Endothelial cell of umbilical vein (primary cell): Measurements from ENCODE around the gene CDKN2B-AS1. TPM values are rescaled to one million over a fixed set of nuclear protein-coding genes. Genes with fewer than 3 reads are reported as not detected.

Experiments
- BruUV-seq: library from RNA; stranded (reverse); fragments of 400-500 nt; replicated peaks from 2 replicates; lab custom pipeline; 2021; lab: Mats Ljungman, UMichigan
- CTCF ChIA-PET: fragments of 300-600, 350-600 bp; sonication (Branson Sonifier 250); formaldehyde crosslinking; loops from one replicate; lab custom pipeline; 2021; ENCODE audit warnings: antibody characterized with exemption, inconsistent platforms; lab: Charles Lee
- POLR2A ChIA-PET: fragments of 300-600, 350-600 bp; sonication (Branson Sonifier 250); formaldehyde crosslinking; loops from one replicate; lab custom pipeline; 2021; ENCODE audit warnings: antibody characterized with exemption, inconsistent platforms; lab: Charles Lee
- DNase-seq: peaks from one replicate; pipeline ENCODE4 v3.0.0-alpha.2; 2011; ENCODE audit warnings: low read depth, low spot score
- FAIRE-seq: peaks from 2 replicates; lab custom pipeline; 2011; peaks lifted over from hg19 to GRCh38; lab: Jason Lieb, UNC
- H2AFZ ChIP-seq: 2 replicates; pipeline ENCODE4 v1.6.0; 2012; ENCODE audit warnings: low read depth, low read length, control low read depth, inconsistent platforms
- H3K27ac ChIP-seq: 2 replicates; pipeline ENCODE4 v1.5.1; 2011; ENCODE audit warnings: low read depth, mild to moderate bottlenecking, control low read depth, low read length, moderate library complexity; ENCODE audit not compliant: insufficient read depth
- H3K27me3 ChIP-seq, 2 experiments: 2 replicates each; pipeline versions ENCODE4 v1.6.0 to v1.6.1; 2011; ENCODE audit warnings: low read length in 2 of 2, mixed read lengths in 1 of 2; ENCODE audit not compliant: control insufficient read depth in 2 of 2, insufficient read depth in 2 of 2
- H3K36me3 ChIP-seq, 2 experiments: 2 replicates in 1 of 2; 3 replicates in 1 of 2; pipeline ENCODE4 v1.5.1; 2011; ENCODE audit warnings: low read length in 2 of 2, mild to moderate bottlenecking in 1 of 2, moderate library complexity in 1 of 2; ENCODE audit not compliant: control insufficient read depth in 2 of 2, insufficient read depth in 2 of 2; ENCODE audit errors: extremely low read depth in 1 of 2
- H3K4me1 ChIP-seq: 3 replicates; pipeline ENCODE4 v1.5.1; 2011; ENCODE audit warnings: mild to moderate bottlenecking, low read length; ENCODE audit not compliant: control insufficient read depth, insufficient read depth; ENCODE audit errors: extremely low read depth
- H3K4me2 ChIP-seq: 2 replicates; pipeline ENCODE4 v1.6.1; 2011; ENCODE audit warnings: low read length, control low read depth, mixed read lengths; ENCODE audit not compliant: insufficient read depth
- H3K4me3 ChIP-seq, 3 experiments: fragments of 200-600 bp in 1 of 3; sonication (generic), shearing (Covaris generic) in 1 of 3; replicated peaks in 1 of 3; 2 replicates each; pipeline ENCODE4 v1.5.1; 2011 to 2016; ENCODE audit warnings: control low read depth in 3 of 3, low read length in 3 of 3, mild to moderate bottlenecking in 2 of 3, inconsistent platforms in 1 of 3, low read depth in 1 of 3, moderate library complexity in 1 of 3; ENCODE audit not compliant: insufficient read depth in 1 of 3
- H3K79me2 ChIP-seq: 2 replicates; pipeline ENCODE4 v1.6.0; 2012; ENCODE audit warnings: low read length, inconsistent platforms; ENCODE audit not compliant: control insufficient read depth, insufficient read depth
- H3K9ac ChIP-seq: replicated peaks from 2 replicates; pipeline ENCODE3; 2011; ENCODE audit warnings: low read length, control low read depth; ENCODE audit not compliant: insufficient read depth; ENCODE audit errors: extremely low read depth
- H3K9me1 ChIP-seq: replicated peaks from 3 replicates; pipeline ENCODE4 v1.6.0; 2011; ENCODE audit warnings: mild to moderate bottlenecking, low read length; ENCODE audit not compliant: control insufficient read depth, insufficient read depth; ENCODE audit errors: extremely low read depth
- H3K9me3 ChIP-seq: replicated peaks from 2 replicates; pipeline ENCODE4 v1.5.1; 2012; ENCODE audit warnings: low read length, inconsistent platforms; ENCODE audit not compliant: control insufficient read depth, insufficient read depth
- H4K20me1 ChIP-seq: replicated peaks from 2 replicates; pipeline ENCODE3; 2011; ENCODE audit warnings: mild to moderate bottlenecking, low read length; ENCODE audit not compliant: control insufficient read depth, insufficient read depth; ENCODE audit errors: extremely low read depth
- EZH2 ChIP-seq: IDR thresholded peaks from 2 replicates; pipeline ENCODE4 v1.6.1; 2012; ENCODE audit warnings: borderline replicate concordance, low read depth, mild to moderate bottlenecking, moderate library complexity, low read length, inconsistent platforms; ENCODE audit not compliant: severe bottlenecking
- FOS ChIP-seq: IDR thresholded peaks from 2 replicates; pipeline ENCODE4 v1.6.1; 2011; ENCODE audit warnings: mild to moderate bottlenecking, low read length, moderate library complexity, borderline replicate concordance; ENCODE audit not compliant: insufficient read depth
- GATA2 ChIP-seq: IDR thresholded peaks from 2 replicates; pipeline ENCODE4 v1.7.0; 2011; ENCODE audit warnings: low read depth, mild to moderate bottlenecking, moderate library complexity, mixed read lengths, low read length; ENCODE audit not compliant: insufficient read length, insufficient read depth
- JUN ChIP-seq: IDR thresholded peaks from 2 replicates; pipeline ENCODE4 v1.6.1; 2011; ENCODE audit warnings: borderline replicate concordance, low read depth; ENCODE audit not compliant: insufficient read length, insufficient read depth
- MAX ChIP-seq: IDR thresholded peaks from 2 replicates; pipeline ENCODE4 v1.6.1; 2011; ENCODE audit not compliant: insufficient read depth, insufficient read length
- MYC ChIP-seq: IDR thresholded peaks from one replicate; pipeline ENCODE4 v1.6.1; 2011; ENCODE audit warnings: mild to moderate bottlenecking, low read depth, low read length
- POLR2A ChIP-seq: IDR thresholded peaks from 2 replicates; pipeline ENCODE4 v1.6.1; 2012; ENCODE audit warnings: low read depth, mild to moderate bottlenecking, control low read depth, low read length
- POLR2AphosphoS5 ChIP-seq: IDR thresholded peaks from 2 replicates; pipeline ENCODE4 v1.6.1; 2012; ENCODE audit warnings: low read depth, mild to moderate bottlenecking, control low read depth, low read length, moderate library complexity; ENCODE audit not compliant: insufficient read depth
- dilution Hi-C: fragments of 300-500 bp; cut with MboI; formaldehyde crosslinking; loops from one replicate; pipeline ENCODE4 v1.15.0; 2019; ENCODE audit warnings: low sequenced_read_pairs; ENCODE audit not compliant: extremely low pct_ligation_motif_present
- intact Hi-C: fragments of 100-400 bp; cut with micrococcal nuclease; formaldehyde crosslinking; loops from one replicate; pipeline ENCODE4 v1.10.0; 2022
- polyA plus RNA-seq, 4 experiments: library from polyadenylated mRNA; depleted of rRNA in 3 of 4; stranded (reverse) in 3 of 4; unstranded in 1 of 4; fragments of >200 nt; gene quantifications; 2 replicates each; pipeline versions ENCODE4 v1.2.1 to v1.2.3, GENCODE V29; 2011 to 2012; ENCODE audit warnings: missing spikeins in 1 of 4
- total RNA-seq: library from RNA; stranded (reverse); gene quantifications from 2 replicates; pipeline ENCODE4 v1.2.3, GENCODE V29; 2021
- TF ChIP-seq, protein P1 (sequence below), 2 donors: IDR thresholded peaks; 1 replicate in 1 of 2; 2 replicates in 1 of 2; pipeline ENCODE4 v1.5.1; 2011; ENCODE audit warnings: low read length in 2 of 2, mild to moderate bottlenecking in 2 of 2, moderate library complexity in 2 of 2, control low read depth in 1 of 2, inconsistent platforms in 1 of 2, low read depth in 1 of 2; ENCODE audit not compliant: insufficient read depth in 1 of 2; ENCODE audit errors: extremely low read depth in 1 of 2

CDKN2B-AS1 gene
- total and polyA plus RNA-seq, 2 donors (not counting 3 experiments of a cell fraction or from before 2014, with no cell fraction given) = 0.44 to 1.9 TPM

DNA sequence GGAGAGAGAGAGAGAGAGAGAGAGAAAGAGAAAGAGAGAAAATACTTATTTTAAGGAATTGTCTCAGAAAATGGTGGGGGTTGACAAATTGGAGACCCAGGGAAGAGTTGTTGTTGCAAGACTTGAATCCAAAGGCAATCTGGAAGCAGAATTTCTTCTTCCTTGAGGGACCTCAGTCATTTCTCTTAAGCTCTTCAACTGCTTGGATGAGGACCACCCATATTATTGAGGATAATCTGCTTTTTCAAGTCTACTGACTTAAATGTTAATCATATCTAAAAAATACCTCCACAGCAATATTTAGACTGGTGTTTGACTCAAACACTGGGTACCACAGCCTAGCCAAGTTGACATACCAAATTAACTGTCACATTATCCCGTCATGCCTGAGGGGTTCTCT is 2.9 kb downstream of the CDKN2B-AS1 start:
- Histone ChIP-seq H3K27me3 (peaks cover 2 to 13% of the 10 kb centered on the region in 2 experiments), H3K4me3 (no peak overlapping the region), H3K4me1 (peaks cover 7% of the 10 kb centered on the region), H2AFZ (no peak overlapping the region), H3K9ac (no peak overlapping the region), H3K9me1 (no peaks in the 10 kb centered on the region), H3K36me3 (no peaks in the 10 kb centered on the region), H3K4me2 (no peak overlapping the region), H3K9me3 (no peaks in the 10 kb centered on the region), H3K79me2 (no peaks in the 10 kb centered on the region), H3K27ac (no peak overlapping the region), H4K20me1 (no peaks in the 10 kb centered on the region)
- ChIA-PET POLR2A (interaction anchor here (0.5 kb wide), 1 partner anchor 50 kb away, joined by 3 read pairs; no protein-coding TSS in a partner anchor), CTCF (interaction anchor here (0.7 to 4.7 kb wide), 5 partner anchors 10 to 246 kb away, joined by 3 to 68 read pairs (median 3); partner anchors contain the start of gene CDKN2B)
- dilution Hi-C loops = no loop called here
- no peak for DNase-seq
- no TSS peak for BruUV-seq
- no peak for FAIRE-seq
- intact Hi-C loops = no loop called here
- no peak for TF ChIP-seq POLR2A
- TF ChIP-seq MYC = no peak
- no peak for TF ChIP-seq MAX

DNA sequence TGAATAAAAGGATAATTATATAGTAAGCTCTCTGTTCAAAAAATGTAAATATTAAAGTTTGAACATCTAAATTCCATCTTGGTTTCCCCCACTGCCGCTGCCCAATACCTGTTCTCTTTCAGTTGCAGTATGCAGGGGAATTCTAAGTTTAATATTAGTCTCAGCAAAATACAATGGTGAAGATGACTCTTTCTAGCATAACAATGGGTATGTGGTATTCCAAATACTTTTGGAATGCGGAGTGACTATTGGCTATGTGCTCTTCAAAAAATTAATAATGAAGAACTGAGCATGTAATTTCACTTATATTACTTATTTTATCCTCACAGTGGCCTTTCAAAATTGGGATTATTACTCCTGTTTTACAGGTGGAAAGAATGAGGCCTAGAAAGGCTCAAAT is 3.4 kb downstream of the CDKN2B-AS1 start:
- TF ChIP-seq EZH2 (no peak), JUN (no peak), GATA2 (no peak), POLR2A (no peak), MYC (no peak), MAX (no peak), POLR2AphosphoS5 (no peak), FOS (no peak)
- TF ChIP-seq, protein P1, sequence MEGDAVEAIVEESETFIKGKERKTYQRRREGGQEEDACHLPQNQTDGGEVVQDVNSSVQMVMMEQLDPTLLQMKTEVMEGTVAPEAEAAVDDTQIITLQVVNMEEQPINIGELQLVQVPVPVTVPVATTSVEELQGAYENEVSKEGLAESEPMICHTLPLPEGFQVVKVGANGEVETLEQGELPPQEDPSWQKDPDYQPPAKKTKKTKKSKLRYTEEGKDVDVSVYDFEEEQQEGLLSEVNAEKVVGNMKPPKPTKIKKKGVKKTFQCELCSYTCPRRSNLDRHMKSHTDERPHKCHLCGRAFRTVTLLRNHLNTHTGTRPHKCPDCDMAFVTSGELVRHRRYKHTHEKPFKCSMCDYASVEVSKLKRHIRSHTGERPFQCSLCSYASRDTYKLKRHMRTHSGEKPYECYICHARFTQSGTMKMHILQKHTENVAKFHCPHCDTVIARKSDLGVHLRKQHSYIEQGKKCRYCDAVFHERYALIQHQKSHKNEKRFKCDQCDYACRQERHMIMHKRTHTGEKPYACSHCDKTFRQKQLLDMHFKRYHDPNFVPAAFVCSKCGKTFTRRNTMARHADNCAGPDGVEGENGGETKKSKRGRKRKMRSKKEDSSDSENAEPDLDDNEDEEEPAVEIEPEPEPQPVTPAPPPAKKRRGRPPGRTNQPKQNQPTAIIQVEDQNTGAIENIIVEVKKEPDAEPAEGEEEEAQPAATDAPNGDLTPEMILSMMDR (IDR thresholded peaks at IDR 0.05; ENCODE audit: extremely low read depth in 1 of 2, insufficient read depth in 1 of 2, low read depth in 1 of 2, low read length in 2 of 2) = no peak
- Histone ChIP-seq H3K9ac (no peak overlapping the region), H4K20me1 (no peaks in the 10 kb centered on the region), H2AFZ (no peak overlapping the region), H3K9me3 (no peaks in the 10 kb centered on the region), H3K4me3 (no peak overlapping the region), H3K79me2 (no peaks in the 10 kb centered on the region), H3K9me1 (no peaks in the 10 kb centered on the region), H3K27me3 (peaks cover 2 to 18% of the 10 kb centered on the region in 2 experiments), H3K27ac (no peak overlapping the region), H3K4me2 (no peak overlapping the region), H3K4me1 (peaks cover 7% of the 10 kb centered on the region), H3K36me3 (no peaks in the 10 kb centered on the region)
- DNase-seq (no peak), FAIRE-seq (no peak)
- CTCF ChIA-PET = interaction anchor here (0.7 to 4.7 kb wide), 5 partner anchors 10 to 246 kb away, joined by 3 to 68 read pairs (median 3); partner anchors contain the start of gene CDKN2B
- intact Hi-C loops = no loop called here
- POLR2A ChIA-PET = no interaction called here
- dilution Hi-C loops = no loop called here
- BruUV-seq = no TSS peak
